HG03045 (cell line): ENCODE data around the gene APOBR.

Experiments
- ATAC-seq: cut with Tn5 transposase; IDR thresholded peaks from one replicate; pipeline ENCODE4 v1.9.1; 2021; ENCODE audit warnings: mild to moderate bottlenecking, moderate library complexity; ENCODE audit not compliant: unreplicated experiment

Gene APOBR

GRCh38 chr16:28548306-28548802, 53.9 kb downstream of the APOBR start:
- no peak for ATAC-seq
